ENCODE data around the gene FBXO45.
"Not testable (repeated sequence)": the region's sequence is repeated elsewhere in the genome, so short reads cannot be mapped to it uniquely, and the experiment has no call there.

Gene FBXO45

DNA sequence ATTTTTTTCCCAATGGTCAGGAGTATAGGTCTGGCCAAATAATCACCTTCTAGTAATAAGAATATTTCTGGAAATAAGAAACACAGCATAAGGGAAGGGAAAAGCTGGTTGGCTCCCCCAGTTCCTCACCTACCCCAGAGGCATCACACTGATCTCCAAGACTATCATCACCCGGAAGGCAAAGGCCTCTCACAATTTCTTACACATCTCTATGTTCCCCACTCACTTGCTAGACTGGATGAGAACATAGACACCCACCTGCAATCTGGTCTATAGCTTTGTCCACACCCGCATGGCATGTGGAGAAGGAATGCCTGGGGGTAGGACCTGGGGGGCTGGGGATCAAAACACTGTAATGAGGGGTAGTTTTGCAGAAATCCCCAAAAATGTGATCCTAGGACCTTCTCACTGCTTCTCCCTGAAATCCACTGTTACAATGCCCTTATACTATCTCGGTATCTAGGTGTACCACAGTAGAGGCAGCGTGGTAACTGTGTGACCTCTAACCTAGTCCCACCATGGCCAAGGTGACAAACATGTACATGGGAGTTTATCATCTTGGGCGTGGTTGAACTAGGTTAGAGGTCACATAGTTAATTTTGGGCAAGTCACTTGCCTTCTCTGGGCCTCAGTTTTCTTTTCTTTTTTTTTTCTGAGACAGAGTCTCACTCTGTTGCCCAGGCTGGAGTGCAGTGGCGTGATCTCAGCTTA, 41.5 kb downstream of the FBXO45 start:
- TF ChIP-seq, protein P1, sequence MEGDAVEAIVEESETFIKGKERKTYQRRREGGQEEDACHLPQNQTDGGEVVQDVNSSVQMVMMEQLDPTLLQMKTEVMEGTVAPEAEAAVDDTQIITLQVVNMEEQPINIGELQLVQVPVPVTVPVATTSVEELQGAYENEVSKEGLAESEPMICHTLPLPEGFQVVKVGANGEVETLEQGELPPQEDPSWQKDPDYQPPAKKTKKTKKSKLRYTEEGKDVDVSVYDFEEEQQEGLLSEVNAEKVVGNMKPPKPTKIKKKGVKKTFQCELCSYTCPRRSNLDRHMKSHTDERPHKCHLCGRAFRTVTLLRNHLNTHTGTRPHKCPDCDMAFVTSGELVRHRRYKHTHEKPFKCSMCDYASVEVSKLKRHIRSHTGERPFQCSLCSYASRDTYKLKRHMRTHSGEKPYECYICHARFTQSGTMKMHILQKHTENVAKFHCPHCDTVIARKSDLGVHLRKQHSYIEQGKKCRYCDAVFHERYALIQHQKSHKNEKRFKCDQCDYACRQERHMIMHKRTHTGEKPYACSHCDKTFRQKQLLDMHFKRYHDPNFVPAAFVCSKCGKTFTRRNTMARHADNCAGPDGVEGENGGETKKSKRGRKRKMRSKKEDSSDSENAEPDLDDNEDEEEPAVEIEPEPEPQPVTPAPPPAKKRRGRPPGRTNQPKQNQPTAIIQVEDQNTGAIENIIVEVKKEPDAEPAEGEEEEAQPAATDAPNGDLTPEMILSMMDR (conservative IDR thresholded peaks at IDR 0.05) = no peak
- no peak overlapping the region for H3K27ac ChIP-seq

DNA sequence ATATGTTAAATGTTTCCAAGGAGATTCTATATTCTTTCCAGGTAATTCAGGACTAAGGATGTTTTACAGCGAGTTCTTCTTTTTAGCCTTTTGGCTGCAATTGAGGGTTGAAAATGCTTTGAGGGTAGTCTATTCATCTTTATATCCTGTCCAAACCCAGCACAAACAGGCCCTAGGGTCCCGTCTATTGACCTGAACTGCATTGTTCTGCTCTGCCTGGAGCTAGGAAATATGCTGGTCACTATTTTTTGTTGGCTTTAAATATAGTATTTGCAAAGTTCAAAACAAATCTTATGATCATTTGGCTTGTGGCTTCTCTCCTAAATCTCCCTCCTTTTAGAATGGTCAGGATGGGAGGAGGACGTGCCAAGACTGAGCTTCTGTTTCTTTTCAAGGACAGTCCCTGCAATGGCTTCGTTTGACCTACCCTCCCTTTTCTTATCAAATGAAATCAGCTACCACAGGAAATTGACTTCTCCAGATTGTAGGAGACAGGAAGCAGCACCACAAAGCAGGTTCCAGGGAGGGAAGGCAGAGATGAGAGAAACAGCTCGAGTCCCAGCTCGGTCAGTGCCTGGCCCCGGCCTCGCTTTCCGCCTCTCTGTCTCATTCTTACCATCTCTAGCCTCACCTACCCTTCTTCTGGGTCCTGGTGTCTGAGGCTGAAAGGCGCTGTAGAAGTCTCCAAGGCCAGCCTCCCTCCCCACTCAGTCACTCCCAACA, 43.5 kb downstream of the FBXO45 start:
- TF ChIP-seq, protein P1 (conservative IDR thresholded peaks at IDR 0.05) = no peak
- peak overlapping the region; percentile 15; the same call in 1 of the 2 replicates for H3K27ac ChIP-seq

DNA sequence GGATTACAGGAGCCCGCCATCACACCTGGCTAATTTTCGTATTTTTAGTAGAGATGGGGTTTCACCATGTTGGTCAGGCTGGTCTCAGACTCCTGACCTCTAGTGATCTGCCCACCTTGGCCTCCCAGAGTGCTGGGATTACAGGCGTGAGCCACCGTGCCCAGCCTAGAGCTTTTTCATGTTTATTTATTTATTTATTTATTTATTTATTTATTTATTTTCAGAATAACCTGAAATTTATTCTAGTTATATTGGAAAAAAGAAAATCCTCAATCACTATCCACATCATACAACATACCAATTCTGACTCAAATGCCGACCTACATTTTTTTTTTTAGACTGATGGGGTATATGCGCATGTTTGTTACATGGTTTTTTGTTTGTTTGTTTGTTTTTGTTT, 46.8 kb downstream of the FBXO45 start:
- H3K27ac ChIP-seq = not testable (repeated sequence)

DNA sequence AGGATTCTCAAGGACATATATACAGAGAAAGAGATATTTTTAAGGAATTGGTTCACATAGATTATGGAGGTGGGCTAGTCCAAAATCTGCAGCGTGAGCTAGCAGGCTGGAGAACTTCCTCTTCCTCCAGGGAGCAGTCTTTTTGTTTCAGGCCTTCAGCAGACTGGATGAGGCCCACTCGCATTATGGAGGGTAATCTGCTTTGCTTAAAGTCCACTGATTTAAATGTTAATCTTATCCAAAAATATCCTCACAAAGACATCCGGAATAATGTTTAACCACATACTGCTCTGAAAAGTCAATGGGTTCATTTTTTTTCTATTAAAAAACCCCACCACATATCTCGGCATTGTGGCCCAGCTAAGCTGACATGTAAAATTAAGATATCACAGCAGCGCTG, 48.8 kb downstream of the FBXO45 start:
- no peak overlapping the region for H3K27ac ChIP-seq
- TF ChIP-seq, protein P1 (conservative IDR thresholded peaks at IDR 0.05) = no peak

DNA sequence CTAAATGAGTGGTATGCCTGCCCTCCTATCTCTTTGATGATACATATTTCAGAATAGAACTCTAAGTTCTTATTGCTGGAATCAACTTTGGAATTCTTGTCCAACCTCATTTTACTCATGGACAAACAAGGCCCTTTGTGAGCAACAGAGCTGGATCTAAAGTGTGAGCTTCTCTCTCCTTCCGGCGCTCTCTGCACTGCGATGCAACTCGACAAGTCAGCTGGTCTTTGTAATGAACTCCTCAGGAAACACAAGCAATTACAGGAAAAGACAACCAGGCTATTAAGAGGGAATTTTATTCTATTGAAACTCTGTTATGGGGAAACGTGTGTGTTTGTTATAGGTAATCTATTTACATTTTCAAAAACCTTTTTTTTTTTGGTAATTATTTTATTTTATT, 50.8 kb downstream of the FBXO45 start:
- no peak overlapping the region for H3K27ac ChIP-seq
- TF ChIP-seq, protein P1 (conservative IDR thresholded peaks at IDR 0.05) = no peak

DNA sequence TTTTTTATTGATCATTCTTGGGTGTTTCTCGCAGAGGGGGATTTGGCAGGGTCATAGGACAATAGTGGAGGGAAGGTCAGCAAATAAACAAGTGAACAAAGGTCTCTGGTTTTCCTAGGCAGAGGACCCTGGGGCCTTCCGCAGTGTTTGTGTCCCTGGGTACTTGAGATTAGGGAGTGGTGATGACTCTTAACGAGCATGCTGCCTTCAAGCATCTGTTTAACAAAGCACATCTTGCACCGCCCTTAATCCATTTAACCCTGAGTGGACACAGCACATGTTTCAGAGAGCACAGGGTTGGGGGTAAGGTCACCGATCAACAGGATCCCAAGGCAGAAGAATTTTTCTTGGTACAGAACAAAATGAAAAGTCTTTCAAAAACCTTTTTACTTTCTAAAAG, 51.2 kb downstream of the FBXO45 start:
- not testable (repeated sequence) for H3K27ac ChIP-seq

DNA sequence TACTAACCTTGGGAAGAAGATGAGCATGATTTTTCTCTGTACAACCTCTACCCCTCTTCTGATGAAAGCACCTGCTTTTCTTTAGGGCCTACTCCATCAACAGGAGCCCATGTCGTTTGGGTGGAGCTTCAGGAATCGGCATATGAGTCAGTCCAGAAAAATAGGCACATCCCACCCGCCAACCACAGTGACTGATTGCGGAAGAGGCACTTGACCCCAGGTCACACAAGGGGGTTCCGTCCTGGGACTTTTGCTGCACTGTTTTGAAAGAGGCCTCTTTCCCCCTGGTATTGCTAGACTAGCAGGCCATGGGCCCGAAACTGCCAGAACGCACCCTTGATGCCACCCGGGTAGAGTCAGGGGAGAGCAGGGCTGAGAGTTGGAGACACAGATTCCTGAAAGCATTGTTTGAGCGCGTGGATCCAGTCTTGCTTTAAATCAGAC, 51.7 kb downstream of the FBXO45 start:
- H3K27ac ChIP-seq = no peak overlapping the region
- TF ChIP-seq, protein P1 (conservative IDR thresholded peaks at IDR 0.05) = no peak

DNA sequence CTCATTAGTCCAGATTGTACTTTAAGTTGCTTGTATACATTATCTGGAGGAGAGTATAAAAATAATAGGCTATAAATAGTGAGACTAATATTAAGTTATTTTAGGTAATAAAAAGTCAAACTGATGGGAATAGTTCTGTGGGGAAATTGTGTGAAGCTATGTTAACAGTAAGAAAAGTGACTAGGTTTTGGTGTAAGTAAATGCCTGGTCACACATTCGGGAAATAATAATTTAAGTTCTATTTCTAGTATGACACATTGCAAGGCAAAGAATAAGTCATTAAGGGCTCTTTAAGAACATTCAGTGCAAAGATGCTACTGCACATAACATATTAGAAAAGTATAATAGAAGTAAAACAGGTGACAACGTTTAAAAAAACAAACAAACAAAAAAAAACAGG, 52.2 kb downstream of the FBXO45 start:
- H3K27ac ChIP-seq = no peak overlapping the region
- TF ChIP-seq, protein P1 (conservative IDR thresholded peaks at IDR 0.05) = no peak
